SK-N-SH (cell line): ENCODE measurements around the gene HSPA4. TPM values are rescaled to one million over a fixed set of nuclear protein-coding genes. Genes with fewer than 3 reads are reported as not detected.

Experiments used
- CTCF ChIA-PET: fragments of 300-600, 350-600 bp; formaldehyde crosslinking; extraction: SDS; loops from one replicate; lab custom pipeline; 2021; lab: Yijun Ruan, JAX
- POLR2A ChIA-PET: fragments of 350-600 bp; sonication (Branson Sonifier 250); formaldehyde crosslinking; extraction: SDS; loops from one replicate; lab custom pipeline; 2020; ENCODE audit warnings: antibody characterized with exemption, inconsistent platforms; lab: Yijun Ruan, JAX
- DNase-seq: peaks from one replicate; pipeline ENCODE4 v3.0.0; 2012
- H2AFZ ChIP-seq: fragments of 200-600 bp; sonication (generic); 2 replicates; pipeline ENCODE4 v1.8.1; 2016; ENCODE audit warnings: antibody characterized with exemption, mild to moderate bottlenecking, low read depth
- H3F3A ChIP-seq: fragments of 200-600 bp; sonication (generic); replicated peaks from 2 replicates; pipeline ENCODE3; 2016; ENCODE audit warnings: antibody characterized with exemption, mild to moderate bottlenecking; ENCODE audit not compliant: insufficient read depth
- H3K27ac ChIP-seq, 2 experiments: fragments of 200-500 bp in 1 of 2; fragments of 200-600 bp in 1 of 2; sonication (Bioruptor generic) in 1 of 2; sonication (generic), shearing (Covaris generic) in 1 of 2; 2 replicates each; pipeline versions ENCODE4 v1.5.1 to v1.6.1; 2014 to 2016; ENCODE audit warnings: low read depth in 2 of 2, inconsistent platforms in 1 of 2, low read length in 1 of 2, mild to moderate bottlenecking in 1 of 2, mixed read lengths in 1 of 2
- H3K27me3 ChIP-seq: fragments of 200-600 bp; sonication (generic), shearing (Covaris generic); 2 replicates; pipeline ENCODE4 v1.6.1; 2016; ENCODE audit warnings: mixed run types; ENCODE audit not compliant: insufficient read depth
- H3K36me3 ChIP-seq, 2 experiments: fragments of 200-500 bp in 1 of 2; fragments of 200-600 bp in 1 of 2; sonication (Bioruptor generic) in 1 of 2; sonication (generic) in 1 of 2; replicated peaks in 1 of 2; 2 replicates each; pipeline versions ENCODE3 to v1.5.1; 2014 to 2016; ENCODE audit warnings: low read length in 1 of 2, mild to moderate bottlenecking in 1 of 2; ENCODE audit not compliant: insufficient read depth in 2 of 2, control insufficient read depth in 1 of 2
- H3K4me1 ChIP-seq, 2 experiments: fragments of 200-500 bp in 1 of 2; fragments of 200-600 bp in 1 of 2; sonication (Bioruptor generic) in 1 of 2; sonication (generic), shearing (Covaris generic) in 1 of 2; 2 replicates each; pipeline versions ENCODE4 v1.5.1 to v1.6.1; 2014 to 2016; ENCODE audit warnings: low read depth in 1 of 2, low read length in 1 of 2, mixed run types in 1 of 2; ENCODE audit not compliant: insufficient read depth in 2 of 2, control insufficient read depth in 1 of 2
- H3K4me2 ChIP-seq: fragments of 200-600 bp; sonication (generic), shearing (Covaris generic); 2 replicates; pipeline ENCODE4 v1.6.1; 2017; ENCODE audit warnings: mixed run types
- H3K4me3 ChIP-seq, 2 experiments: fragments of 200-500 bp in 1 of 2; fragments of 200-600 bp in 1 of 2; sonication (Bioruptor generic) in 1 of 2; sonication (generic), shearing (Covaris generic) in 1 of 2; 2 replicates each; pipeline versions ENCODE4 v1.5.1 to v1.8.1; 2014 to 2016; ENCODE audit warnings: low read depth in 2 of 2, inconsistent platforms in 1 of 2, low read length in 1 of 2, mild to moderate bottlenecking in 1 of 2, mixed read lengths in 1 of 2, moderate library complexity in 1 of 2
- H3K79me2 ChIP-seq: fragments of 200-600 bp; sonication (generic); 2 replicates; pipeline ENCODE4 v1.8.1; 2017; ENCODE audit warnings: mild to moderate bottlenecking; ENCODE audit not compliant: insufficient read depth
- H3K9ac ChIP-seq: fragments of 200-600 bp; sonication (generic); 2 replicates; pipeline ENCODE4 v1.6.1; 2017; ENCODE audit warnings: mixed run types
- H3K9me2 ChIP-seq: fragments of 200-600 bp; sonication (generic); 2 replicates; pipeline ENCODE4 v1.6.1; 2017; ENCODE audit warnings: mixed run types
- H3K9me3 ChIP-seq: fragments of 200-600 bp; sonication (generic); 2 replicates; pipeline ENCODE4 v1.6.1; 2017; ENCODE audit warnings: mixed run types, mild to moderate bottlenecking, moderate library complexity
- H4K20me1 ChIP-seq: fragments of 200-600 bp; sonication (generic); 2 replicates; pipeline ENCODE4 v1.6.1; 2017; ENCODE audit warnings: mild to moderate bottlenecking, mixed run types; ENCODE audit not compliant: insufficient read depth
- ELF1 ChIP-seq: IDR thresholded peaks from 2 replicates; pipeline ENCODE4 v1.4.0; 2012
- EZH2phosphoT487 ChIP-seq: fragments of 200-600 bp; sonication (generic); IDR thresholded peaks from 2 replicates; pipeline ENCODE4 v1.6.1; 2017; ENCODE audit warnings: low read depth, mixed run types, mild to moderate bottlenecking, antibody characterized with exemption, moderate library complexity, borderline replicate concordance
- FOXJ3 ChIP-seq: sonication (generic); formaldehyde crosslinking; IDR thresholded peaks from 2 replicates; pipeline ENCODE4 v1.5.1; 2020; ENCODE audit warnings: mild to moderate bottlenecking, missing genetic modification reagents
- GABPA ChIP-seq: IDR thresholded peaks from 2 replicates; pipeline ENCODE4 v1.4.0; 2012; ENCODE audit warnings: low read depth, mild to moderate bottlenecking
- GATA2 ChIP-seq: sonication (generic); formaldehyde crosslinking; IDR thresholded peaks from 2 replicates; pipeline ENCODE4 v1.5.0; 2020; ENCODE audit warnings: mild to moderate bottlenecking, missing genetic modification reagents
- JUND ChIP-seq: IDR thresholded peaks from 2 replicates; pipeline ENCODE4 v1.4.0; 2012
- MEF2A ChIP-seq: IDR thresholded peaks from 2 replicates; pipeline ENCODE4 v1.4.0; 2012; ENCODE audit warnings: low read depth, borderline replicate concordance
- MXI1 ChIP-seq: IDR thresholded peaks from 2 replicates; pipeline ENCODE4 v1.6.1; 2012; ENCODE audit warnings: mild to moderate bottlenecking, low read depth, low read length, improper control_type of control experiment
- NFIC ChIP-seq: IDR thresholded peaks from 2 replicates; pipeline ENCODE4 v1.4.0; 2012; ENCODE audit warnings: borderline replicate concordance
- POLR2AphosphoS5 ChIP-seq: IDR thresholded peaks from 2 replicates; pipeline ENCODE4 v1.6.1; 2012; ENCODE audit warnings: low read depth, low read length
- RCOR1 ChIP-seq: fragments of 150-350 bp; IDR thresholded peaks from 2 replicates; pipeline ENCODE4 v1.6.1; 2017; ENCODE audit warnings: antibody characterized with exemption, low read length
- REST ChIP-seq: IDR thresholded peaks from 2 replicates; pipeline ENCODE4 v1.6.1; 2012; ENCODE audit warnings: mild to moderate bottlenecking, low read depth, low read length, moderate library complexity
- SMC3 ChIP-seq: IDR thresholded peaks from 2 replicates; pipeline ENCODE4 v1.6.1; 2012; ENCODE audit warnings: low read depth, low read length, improper control_type of control experiment
- TAF1 ChIP-seq: IDR thresholded peaks from 2 replicates; pipeline ENCODE4 v1.6.1; 2012; ENCODE audit warnings: low read depth, mild to moderate bottlenecking, low read length, moderate library complexity, borderline replicate concordance
- TEAD4 ChIP-seq: IDR thresholded peaks from 2 replicates; pipeline ENCODE4 v1.4.0; 2012; ENCODE audit warnings: mild to moderate bottlenecking, borderline replicate concordance; ENCODE audit not compliant: insufficient read depth
- WGBS: methylation state at CpG from one replicate; pipeline ENCODE4 v1.1.6; 2017; ENCODE audit warnings: low lambda C conversion rate; 5-methylcytosine and 5-hydroxymethylcytosine counted together
- polyA plus RNA-seq, 3 experiments: library from polyadenylated mRNA; depleted of rRNA; stranded (reverse); fragments of >200 nt; gene quantifications; 2 replicates each; pipeline ENCODE4 v1.2.3, GENCODE V29; 2012

The HSPA4 gene
- polyA plus RNA-seq, 1 of the 3 experiments (the other 2 are of a cell fraction) = 18.8 TPM

- CTCF ChIA-PET = interaction anchor here (2.5 kb wide), 1 partner anchor 20 kb away, joined by 6 read pairs; no protein-coding TSS in a partner anchor
- POLR2A ChIA-PET = no interaction called here
- 93% methylated on average over 3 of the region's 3 CpGs for WGBS
Observed at GRCh38 chr5:133091034-133091433, 39.2 kb downstream of the HSPA4 start.

DNA sequence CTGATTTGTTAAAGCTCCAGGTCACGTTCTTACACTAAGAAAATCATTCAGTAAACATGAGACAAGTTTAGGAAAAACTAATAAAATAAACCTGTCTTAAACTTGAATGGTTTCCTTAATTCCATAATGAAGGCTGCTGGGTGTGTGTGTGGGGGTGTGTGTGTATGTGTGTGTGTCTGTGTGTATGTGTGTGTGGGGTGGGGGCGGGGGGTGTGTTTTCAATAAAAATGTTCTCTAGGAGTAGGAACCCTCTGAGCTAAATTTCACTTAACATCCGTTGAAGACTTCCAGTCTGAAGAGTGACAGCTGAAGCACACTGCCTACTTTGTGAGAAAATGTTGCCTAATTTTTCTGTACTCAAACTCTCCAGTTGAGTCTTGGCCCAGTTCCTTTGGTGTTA, 54.5 kb downstream of the HSPA4 start:
- TF ChIP-seq POLR2AphosphoS5 (no peak), TEAD4 (no peak), SMC3 (no peak), TAF1 (no peak), REST (no peak), FOXJ3 (CRISPR knock-in tag) (no peak), GATA2 (CRISPR knock-in tag) (no peak), MXI1 (no peak), NFIC (no peak)
- CTCF ChIA-PET = interaction anchor here (1.6 to 1.8 kb wide), 4 partner anchors 13 to 181 kb away, joined by 4 to 6 read pairs (median 6); no protein-coding TSS in a partner anchor

More at GRCh38 chr5:133091034-133091433, 39.2 kb downstream of the HSPA4 start:
- Histone ChIP-seq H3K9me2 (no peaks in the 10 kb centered on the region), H3K4me3 (no peak overlapping the region), H2AFZ (no peak overlapping the region), H3F3A (peaks cover 17% of the 10 kb centered on the region), H3K4me2 (no peak overlapping the region), H3K27me3 (no peaks in the 10 kb centered on the region)
- TF ChIP-seq RCOR1 = no peak
- TF ChIP-seq JUND = no peak
- TF ChIP-seq EZH2phosphoT487 = no peak
- TF ChIP-seq ELF1 = no peak
- no peak for TF ChIP-seq GABPA
- TF ChIP-seq MEF2A = no peak
- TF ChIP-seq, all 33 proteins: peak for 0
- no peaks in the 10 kb centered on the region for H3K9me3 ChIP-seq
- no peaks in the 10 kb centered on the region for H3K4me1 ChIP-seq
- no peak overlapping the region for H3K9ac ChIP-seq
- H4K20me1 ChIP-seq = peaks cover 3% of the 10 kb centered on the region
- peaks cover 12% of the 10 kb centered on the region; the same call in 1 of the 2 replicates for H3K79me2 ChIP-seq
- H3K36me3 ChIP-seq = peaks cover 72 to 84% of the 10 kb centered on the region in 2 experiments
- no peak for DNase-seq
- no peak overlapping the region for H3K27ac ChIP-seq

More for the DNA sequence above, 54.5 kb downstream of the HSPA4 start:
- peaks cover 0 to 5% of the 10 kb centered on the region in 2 experiments; a peak in 1 of 4 replicates for H3K4me1 ChIP-seq
- peaks cover 22% of the 10 kb centered on the region for H3F3A ChIP-seq
- no peaks in the 10 kb centered on the region for H4K20me1 ChIP-seq
- no peaks in the 10 kb centered on the region for H3K9me3 ChIP-seq
- 99% methylated on average over 3 of the region's 3 CpGs for WGBS
- H3K36me3 ChIP-seq = peaks cover 38 to 41% of the 10 kb centered on the region in 2 experiments
- no peaks in the 10 kb centered on the region for H3K9me2 ChIP-seq
- no peak overlapping the region for H3K9ac ChIP-seq
- POLR2A ChIA-PET = no interaction called here
- DNase-seq = no peak
- H2AFZ ChIP-seq = no peak overlapping the region
- H3K79me2 ChIP-seq = no peaks in the 10 kb centered on the region
- H3K4me2 ChIP-seq = no peak overlapping the region
- no peak overlapping the region for H3K27ac ChIP-seq
- H3K4me3 ChIP-seq = no peak overlapping the region
- H3K27me3 ChIP-seq = no peaks in the 10 kb centered on the region
